Raji (cell line): ENCODE results near the gene MYOM1.

Experiments used
- POLR2A ChIP-seq: IDR thresholded peaks from 2 replicates; pipeline ENCODE4 v1.6.1; 2011; ENCODE audit warnings: low read depth, low read length, control low read depth; ENCODE audit not compliant: insufficient read depth

MYOM1 gene

DNA sequence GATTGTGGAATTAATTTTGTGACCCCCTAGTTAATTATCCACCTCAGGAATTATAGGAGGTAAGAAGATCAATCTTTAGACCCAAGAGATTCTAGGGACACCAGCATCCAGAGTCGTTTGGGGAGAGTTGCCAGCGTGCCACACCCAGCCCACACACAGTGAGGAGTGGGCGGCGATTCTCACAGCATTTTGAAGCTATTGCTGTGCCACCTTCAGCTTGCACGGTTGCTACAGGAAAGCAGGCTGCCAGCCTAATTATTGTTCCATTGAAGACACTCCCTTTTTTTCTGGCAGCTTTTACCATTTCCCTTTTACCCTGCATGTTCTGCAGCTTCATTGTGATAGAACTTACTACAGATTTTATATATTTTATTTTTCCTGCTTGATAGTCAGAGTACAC, 14.7 kb upstream of the MYOM1 start:
- TF ChIP-seq POLR2A = no peak

- TF ChIP-seq POLR2A = no peak
These were observed 13.8 kb upstream of the MYOM1 start for GRCh38 chr18:3233433-3234168.

DNA sequence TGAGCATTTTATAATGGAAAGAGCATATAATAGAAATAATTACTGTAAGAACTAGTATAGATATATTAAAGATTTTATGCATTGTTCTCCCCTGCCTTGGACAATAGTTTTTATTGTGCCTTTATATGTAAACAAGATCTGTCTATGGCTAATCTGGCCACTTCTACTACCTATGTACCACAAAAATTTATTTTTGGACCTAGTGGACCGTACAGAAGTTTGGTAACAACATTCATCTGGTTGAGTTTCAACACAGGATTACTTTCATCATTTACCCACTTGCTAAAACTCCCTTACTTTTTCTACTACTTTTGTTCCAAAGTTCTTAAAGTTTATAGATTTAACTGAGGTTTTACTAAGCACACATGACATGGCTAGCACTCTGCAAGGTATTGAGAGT, 13.2 kb upstream of the MYOM1 start:
- no peak for TF ChIP-seq POLR2A

DNA sequence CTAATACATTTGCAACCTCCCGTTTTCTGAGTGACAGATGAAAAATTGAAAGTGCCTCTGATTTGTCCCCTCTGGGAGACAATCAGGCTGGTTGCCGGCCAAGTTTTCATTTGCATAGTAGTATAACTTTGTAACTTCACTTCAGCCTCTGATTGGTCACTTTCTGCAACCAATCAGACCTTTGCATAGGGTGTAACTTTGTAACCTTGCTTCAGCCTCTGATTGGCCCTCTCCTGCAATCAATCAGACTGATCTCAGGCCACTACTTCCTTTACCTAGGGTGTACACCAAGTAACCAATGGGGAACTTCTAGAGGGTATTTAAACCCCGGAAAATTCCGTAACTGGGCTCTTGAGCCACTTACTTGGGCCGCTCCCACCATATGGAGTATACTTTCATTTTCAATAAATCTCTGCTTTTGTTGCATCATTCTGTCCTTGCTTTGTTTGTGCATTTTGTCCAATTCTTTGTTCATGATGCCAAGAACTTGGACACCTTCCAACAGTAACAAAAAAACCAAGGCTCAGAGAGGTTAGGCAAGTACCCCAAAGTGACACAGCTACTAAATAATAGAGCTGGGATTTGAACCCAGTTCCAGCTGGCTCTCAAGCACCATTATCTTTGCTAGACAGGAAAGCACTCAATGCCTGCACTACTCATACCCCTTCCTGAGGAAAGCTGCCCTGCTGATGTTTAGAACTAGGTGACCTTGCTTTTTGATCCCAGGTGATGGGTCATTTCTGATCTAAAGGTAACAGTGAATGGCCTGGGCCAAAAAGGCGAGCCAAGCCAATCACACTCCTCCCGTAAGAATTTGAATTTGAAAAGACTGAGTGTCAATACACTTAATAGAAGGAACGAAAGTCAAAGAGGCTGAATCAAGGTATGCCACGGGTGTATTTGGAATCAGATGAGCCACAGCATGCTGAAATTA, 10.9 kb upstream of the MYOM1 start:
- TF ChIP-seq POLR2A = no peak

DNA sequence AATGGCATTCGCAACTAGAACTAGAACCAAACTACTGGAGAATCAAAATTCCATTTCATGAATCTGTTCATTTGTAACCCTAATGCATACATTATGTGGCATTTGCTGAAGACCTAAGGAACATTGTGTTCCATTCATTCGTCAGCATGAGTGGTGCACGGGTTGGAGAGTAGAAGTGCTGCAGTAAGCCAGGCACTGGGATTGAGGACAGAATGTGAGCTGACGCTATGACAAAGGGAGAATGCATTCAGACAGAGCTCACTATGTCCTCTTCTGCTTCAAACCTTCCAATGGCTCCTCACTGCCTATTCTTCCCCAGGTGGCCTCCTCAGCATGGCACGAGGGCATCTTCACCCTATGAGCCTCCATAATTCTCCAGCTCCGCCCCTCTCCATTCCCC, 6.3 kb upstream of the MYOM1 start:
- no peak for TF ChIP-seq POLR2A

GRCh38 chr18:3225588-3225987, 5.8 kb upstream of the MYOM1 start:
- no peak for TF ChIP-seq POLR2A

DNA sequence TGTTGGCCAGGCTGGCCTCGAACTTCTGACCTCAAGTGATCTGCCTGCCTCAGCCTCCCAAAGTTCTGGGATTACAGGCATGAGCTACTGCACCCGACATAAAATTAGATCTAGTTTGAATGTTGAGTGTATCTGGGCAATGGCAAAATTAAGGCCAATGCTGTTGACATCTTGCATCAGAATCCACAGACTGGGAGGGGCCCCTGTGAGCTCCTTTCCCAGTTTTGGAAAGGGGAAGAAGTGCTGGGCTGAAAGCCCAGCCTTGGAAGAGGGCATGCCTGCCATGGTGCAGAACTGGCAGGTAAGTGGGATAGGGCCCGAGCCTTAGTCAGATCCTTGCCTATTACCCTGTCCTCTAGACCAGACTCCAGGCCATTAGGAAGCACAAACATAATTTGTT, 4.5 kb upstream of the MYOM1 start:
- no peak for TF ChIP-seq POLR2A

DNA sequence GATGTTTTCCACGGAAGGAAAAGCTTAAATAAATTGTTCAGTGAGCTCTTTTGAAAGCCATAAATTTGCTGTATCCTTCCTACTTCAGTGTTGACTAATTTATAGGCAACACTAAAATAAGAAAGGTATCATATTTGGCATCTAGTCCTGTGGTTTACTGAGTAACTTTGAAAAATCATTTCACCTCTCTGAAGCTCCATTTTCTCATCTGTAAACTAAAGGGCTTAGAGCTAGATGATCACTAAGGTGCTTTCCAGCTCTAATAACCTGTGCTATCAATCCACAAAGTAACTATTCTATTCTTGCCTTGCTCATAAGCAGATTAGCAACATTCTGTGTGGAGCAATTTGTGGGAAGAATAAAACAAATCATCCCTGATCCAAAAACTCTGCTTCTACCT, 3.6 kb upstream of the MYOM1 start:
- TF ChIP-seq POLR2A = no peak

DNA sequence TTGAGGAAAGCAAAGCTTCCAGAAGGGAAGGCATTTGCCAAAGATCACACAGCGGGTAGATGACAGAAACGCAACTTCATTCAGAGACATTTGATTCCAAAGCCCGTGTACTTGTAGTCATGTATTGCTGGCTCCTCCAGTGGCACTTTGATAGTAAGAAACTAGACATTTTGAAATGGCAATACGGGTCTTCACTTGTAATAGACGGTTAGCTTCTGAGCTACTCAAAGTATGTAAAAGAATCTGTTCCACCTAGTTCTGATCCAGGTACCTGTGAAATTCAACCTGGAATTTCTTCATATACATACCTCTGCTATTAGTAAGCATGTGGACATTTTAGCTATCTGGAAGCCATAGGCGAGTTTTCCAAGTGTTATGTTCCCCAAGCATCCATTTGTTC, 1.7 kb upstream of the MYOM1 start:
- no peak for TF ChIP-seq POLR2A

DNA sequence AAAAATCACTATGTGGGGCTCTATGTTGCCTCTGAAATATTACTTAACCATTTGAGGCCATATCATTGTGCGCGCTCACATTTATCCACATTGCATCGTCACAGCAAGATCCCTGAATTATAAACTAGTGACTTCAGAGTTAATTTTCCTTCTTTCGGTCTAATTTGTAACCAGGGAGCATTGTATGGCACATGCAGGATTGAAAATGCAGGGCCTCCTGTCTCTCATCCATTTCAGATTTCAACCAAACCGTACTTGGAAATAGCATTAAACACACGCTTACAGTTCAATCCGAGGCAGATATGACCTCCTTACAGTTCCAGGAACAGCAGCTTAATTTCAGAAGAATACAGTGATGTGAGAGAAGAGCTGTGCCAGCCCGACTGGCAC, 532 bp downstream of the MYOM1 start:
- TF ChIP-seq POLR2A = no peak

DNA sequence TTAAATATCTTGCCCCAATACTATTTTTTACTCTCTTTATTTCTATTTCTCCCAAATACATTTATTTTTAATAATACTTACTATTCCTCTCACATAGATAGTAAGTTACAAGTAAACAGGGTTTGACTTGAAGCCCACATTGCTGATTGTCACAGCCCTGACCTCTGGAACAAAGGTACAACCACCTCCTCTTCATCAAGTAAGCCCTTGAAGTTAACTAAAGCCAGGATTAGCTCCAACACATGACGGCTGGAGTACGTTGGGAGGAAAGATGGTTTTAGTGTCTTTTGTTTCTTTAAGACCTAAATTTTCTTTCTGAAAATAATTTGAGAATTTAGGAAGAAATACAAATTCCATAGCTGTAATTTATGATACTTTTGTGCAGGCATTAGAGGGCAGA, 949 bp downstream of the MYOM1 start:
- TF ChIP-seq POLR2A = no peak

GRCh38 chr18:3217948-3218647, 1.7 kb downstream of the MYOM1 start:
- TF ChIP-seq POLR2A = no peak

DNA sequence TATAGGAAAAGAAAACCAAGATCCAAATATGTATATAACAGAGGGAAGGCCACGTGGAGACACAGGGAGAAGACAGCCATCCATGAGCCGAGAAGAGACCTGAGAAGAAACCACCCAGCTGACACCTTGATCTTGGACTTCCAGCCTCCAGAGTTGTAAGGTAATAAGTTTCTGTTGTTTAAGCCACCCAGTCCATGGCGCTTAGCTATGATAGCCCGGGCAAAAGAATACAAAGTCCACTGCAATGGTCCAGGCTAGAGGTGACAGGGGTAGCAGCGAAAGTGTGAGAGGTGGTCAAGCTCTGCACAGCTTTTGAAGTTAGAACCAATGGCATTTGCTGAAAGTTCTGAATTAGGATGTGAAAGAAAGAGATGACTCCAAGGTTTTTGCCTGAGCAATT, 2.8 kb downstream of the MYOM1 start:
- TF ChIP-seq POLR2A = no peak

DNA sequence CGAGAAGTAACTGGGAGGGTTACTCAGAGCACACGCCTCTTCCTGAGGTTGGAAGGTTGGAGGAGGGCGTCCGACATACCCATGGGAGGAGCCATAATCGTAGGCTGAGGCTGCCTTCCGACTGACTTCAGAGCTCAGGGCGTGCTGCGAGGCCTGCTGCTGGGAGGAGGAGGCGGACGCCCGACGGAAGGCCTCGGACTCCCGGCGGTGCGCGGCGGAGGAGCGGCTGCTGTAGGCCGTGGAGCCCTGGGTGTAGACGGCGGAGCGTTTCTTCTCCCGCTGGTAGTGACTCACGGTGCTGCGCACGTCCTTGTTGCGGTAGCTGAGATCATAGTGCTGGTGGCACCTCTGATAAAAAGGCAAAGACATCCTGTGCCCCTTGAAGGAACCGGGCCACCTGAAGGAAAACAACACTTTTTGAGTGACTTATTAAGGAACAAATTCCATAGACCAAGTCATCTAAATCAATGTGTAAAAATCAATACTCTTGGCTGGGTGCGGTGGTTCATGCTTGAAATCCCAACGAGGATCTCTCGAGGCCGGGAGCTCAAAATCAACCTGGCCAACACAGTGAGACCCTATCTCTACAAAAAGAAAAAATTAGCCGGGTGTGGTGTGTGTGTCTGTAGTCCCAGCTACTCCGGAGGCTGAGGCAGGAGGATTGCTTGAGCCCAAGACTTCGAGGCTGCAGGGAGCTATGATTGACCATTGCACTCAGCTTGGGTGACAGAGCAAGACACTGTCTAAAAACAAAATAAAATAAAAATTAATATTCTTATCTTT, 4.7 kb downstream of the MYOM1 start:
- no peak for TF ChIP-seq POLR2A
